ENCODE measurements around the gene ARSB.

Gene ARSB

DNA sequence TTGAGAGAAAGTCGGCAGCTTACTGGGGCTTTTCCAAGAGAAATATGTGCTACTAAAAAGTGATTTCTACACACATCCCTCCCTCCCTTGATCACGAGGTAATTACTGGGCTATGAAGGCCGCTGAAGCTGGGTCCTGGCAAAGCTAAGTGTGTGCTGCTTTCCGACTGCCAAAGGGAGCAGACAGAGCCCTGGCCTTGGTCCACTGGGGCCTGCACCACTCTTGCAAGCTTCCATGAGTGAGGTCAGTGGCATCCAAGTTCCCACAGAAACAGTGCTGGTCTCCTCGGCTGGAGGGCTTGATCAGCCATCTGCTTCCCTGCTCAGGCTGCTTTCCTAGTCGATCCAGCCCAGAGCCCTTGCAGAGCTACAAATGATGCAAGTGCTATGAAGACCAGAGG, 181.8 kb downstream of the ARSB start:
- DNase-seq (ENCODE audit: low spot score), result peak; percentile 79
- TF ChIP-seq, protein P1, sequence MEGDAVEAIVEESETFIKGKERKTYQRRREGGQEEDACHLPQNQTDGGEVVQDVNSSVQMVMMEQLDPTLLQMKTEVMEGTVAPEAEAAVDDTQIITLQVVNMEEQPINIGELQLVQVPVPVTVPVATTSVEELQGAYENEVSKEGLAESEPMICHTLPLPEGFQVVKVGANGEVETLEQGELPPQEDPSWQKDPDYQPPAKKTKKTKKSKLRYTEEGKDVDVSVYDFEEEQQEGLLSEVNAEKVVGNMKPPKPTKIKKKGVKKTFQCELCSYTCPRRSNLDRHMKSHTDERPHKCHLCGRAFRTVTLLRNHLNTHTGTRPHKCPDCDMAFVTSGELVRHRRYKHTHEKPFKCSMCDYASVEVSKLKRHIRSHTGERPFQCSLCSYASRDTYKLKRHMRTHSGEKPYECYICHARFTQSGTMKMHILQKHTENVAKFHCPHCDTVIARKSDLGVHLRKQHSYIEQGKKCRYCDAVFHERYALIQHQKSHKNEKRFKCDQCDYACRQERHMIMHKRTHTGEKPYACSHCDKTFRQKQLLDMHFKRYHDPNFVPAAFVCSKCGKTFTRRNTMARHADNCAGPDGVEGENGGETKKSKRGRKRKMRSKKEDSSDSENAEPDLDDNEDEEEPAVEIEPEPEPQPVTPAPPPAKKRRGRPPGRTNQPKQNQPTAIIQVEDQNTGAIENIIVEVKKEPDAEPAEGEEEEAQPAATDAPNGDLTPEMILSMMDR (IDR thresholded peaks at IDR 0.05), result no peak
- H3K27ac ChIP-seq, result peak overlapping the region in 1 of 2 donors; percentile 63
- H3K4me3 ChIP-seq, result peak overlapping the region; percentile 12

DNA sequence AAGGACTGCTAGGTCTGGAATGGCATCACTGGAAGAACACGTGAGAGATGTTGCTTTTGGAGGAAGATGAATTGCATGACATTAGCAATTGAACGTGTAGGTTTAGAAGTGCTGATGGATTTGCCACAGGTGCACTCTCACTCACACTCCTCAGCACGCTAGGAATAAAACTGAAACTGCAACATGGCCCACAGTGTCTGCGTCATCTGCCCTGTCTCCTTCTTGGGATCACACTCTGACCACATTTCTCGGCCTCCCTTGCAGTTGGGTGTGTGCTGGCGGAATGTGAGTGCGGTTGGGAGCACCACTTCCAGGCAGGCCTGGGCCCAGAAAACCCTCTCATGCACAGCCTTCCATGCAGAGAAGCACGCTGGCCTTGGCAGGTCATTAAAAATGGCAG, 183.7 kb downstream of the ARSB start:
- TF ChIP-seq, protein P1 (IDR thresholded peaks at IDR 0.05), result no peak
- Histone ChIP-seq H3K27ac (no peak overlapping the region), H3K4me3 (no peak overlapping the region)
- DNase-seq (ENCODE audit: low spot score), result no peak

DNA sequence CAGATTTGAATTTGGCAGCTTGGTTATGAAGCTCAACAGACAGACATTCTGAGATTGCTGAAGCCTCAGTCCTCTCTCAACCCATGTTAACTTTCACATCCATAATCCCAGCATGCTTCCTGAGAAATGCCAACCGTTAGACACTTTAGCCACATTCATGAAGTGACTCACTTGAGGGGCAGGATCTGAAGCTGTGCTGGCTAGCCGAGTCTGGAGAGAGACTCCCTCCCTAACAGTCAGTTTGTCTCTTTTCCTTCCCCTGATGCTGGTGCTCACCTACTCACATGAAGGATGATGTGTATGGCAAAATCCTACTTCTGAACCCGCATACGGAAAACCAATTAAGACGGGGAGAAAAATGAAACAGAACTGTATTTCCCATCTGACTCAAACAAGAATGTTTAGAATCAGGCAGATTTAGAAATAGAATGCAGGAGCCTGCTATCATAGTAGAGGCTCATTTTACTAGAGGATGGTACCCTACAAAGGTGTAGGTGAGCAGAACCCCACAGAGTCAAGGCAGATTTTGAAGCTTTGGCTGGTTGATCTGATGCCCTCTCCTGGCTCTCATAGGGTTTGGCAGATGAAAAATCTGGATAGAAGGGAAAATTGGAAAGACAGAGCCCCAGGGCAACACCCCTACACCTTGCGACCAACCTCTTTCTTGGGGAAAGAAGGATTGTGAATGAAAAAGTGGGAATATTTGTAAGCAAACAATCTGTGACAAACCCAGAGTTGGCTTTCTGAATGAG, 185.7 kb downstream of the ARSB start:
- DNase-seq (ENCODE audit: low spot score), result no peak
- peak overlapping the region in 1 of 2 donors; percentile 11 for H3K27ac ChIP-seq
- peak overlapping the region; percentile 8 for H3K4me3 ChIP-seq
- TF ChIP-seq, protein P1 (IDR thresholded peaks at IDR 0.05), result no peak

DNA sequence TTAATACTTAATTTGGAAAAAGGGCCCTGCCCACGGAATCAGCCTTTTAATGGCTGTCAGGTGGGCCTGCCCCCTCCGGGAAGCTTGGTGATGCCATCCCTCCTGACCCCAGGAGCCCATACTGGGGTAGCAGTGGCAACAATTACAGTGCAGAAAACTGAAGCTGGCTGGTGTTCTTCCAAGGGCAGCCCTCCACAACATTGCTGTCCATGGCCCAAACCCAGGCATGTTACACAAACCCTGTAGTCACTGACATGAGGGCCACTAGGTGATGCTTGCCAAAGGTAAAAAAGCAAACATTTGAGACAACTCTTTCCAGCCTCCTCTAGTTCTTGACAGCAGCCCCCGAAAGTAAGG, 186.5 kb downstream of the ARSB start:
- H3K27ac ChIP-seq, result no peak overlapping the region
- no peak for DNase-seq (ENCODE audit: low spot score)
- TF ChIP-seq, protein P1 (IDR thresholded peaks at IDR 0.05), result no peak
- no peak overlapping the region for H3K4me3 ChIP-seq

DNA sequence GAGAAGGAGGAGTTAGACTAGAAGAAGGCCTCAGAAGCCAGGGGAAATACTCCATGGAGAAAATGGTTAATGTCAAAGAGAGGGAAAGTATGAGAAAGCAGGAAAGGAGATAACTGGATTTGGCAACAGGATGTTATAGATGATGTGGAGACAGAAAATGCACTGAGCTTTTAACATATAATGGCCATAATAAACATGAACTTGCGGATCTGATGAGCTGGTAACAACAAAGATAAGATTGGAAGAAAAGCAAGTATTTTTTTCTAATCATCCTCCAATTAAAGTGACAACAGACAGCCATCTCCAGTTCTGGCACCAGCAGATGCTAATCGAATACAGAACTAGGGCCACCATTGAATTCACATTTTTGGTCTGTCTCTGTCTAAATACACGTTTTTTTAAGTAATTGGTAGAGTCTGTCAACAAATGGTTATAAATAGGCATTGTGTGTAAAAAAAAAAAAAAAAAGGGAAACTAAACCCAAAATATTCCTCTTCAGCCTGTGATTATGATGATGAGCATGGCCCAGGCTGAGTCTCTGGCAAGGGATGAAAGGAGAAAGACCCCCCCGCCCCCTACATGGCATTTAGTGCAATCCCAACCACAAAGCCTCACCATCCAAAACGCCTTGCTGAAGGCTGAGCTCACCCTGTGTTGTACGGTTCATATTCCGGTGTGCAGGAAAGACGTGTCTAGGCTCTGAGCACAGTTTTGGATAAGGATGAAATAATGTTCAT, 187.0 kb downstream of the ARSB start:
- no peak overlapping the region for H3K4me3 ChIP-seq
- no peak overlapping the region for H3K27ac ChIP-seq
- TF ChIP-seq, protein P1 (IDR thresholded peaks at IDR 0.05), result no peak
- DNase-seq (ENCODE audit: low spot score), result no peak

DNA sequence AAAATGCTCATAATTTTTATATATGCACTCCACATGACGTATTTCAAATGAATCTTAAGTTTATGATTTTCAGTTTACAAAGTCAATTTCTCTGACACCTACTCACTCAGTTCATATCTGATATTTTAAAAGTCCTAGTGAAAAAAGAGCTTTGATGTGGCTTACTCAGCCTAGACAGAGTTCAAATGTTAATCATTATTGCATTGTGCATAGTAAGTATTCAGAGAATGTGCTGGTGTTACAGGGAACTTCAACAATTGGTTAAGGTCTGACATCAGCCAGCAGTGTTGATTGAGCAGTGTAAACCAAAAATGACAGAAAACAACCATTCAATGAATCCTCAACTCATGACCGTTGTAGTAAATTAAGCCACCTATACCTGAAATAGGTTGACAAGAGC, 189.4 kb downstream of the ARSB start:
- TF ChIP-seq, protein P1 (IDR thresholded peaks at IDR 0.05), result no peak
- no peak overlapping the region for H3K4me3 ChIP-seq
- H3K27ac ChIP-seq, result no peak overlapping the region
- no peak for DNase-seq (ENCODE audit: low spot score)
